Tibial nerve (tissue), 4 donors: Measurements from ENCODE around the gene CORO2B. TPM values are rescaled to one million over a fixed set of nuclear protein-coding genes. Genes with fewer than 3 reads are reported as not detected.

ENCODE experiments used
- DNase-seq, 2 donors: peaks; one replicate each; pipeline ENCODE4 v3.0.0-alpha.2; 2019; ENCODE audit warnings: low spot score in 2 of 2
- H3K27ac ChIP-seq, 4 donors: fragments of 200-600 bp; sonication (generic) in 3 of 4; one replicate each; pipeline ENCODE4 v1.5.1; 2017 to 2019; ENCODE audit warnings: mild to moderate bottlenecking in 1 of 4
- H3K27me3 ChIP-seq, 2 donors: fragments of 200-600 bp; sonication (generic) in 1 of 2; one replicate each; pipeline versions ENCODE4 v1.5.1 to v1.6.0; 2017 to 2019
- H3K36me3 ChIP-seq, 3 donors: fragments of 200-600 bp; sonication (generic); one replicate each; pipeline ENCODE4 v1.5.1; 2018 to 2019
- H3K4me1 ChIP-seq, 4 donors: fragments of 200-600 bp; sonication (generic) in 3 of 4; one replicate each; pipeline ENCODE4 v1.5.1; 2017 to 2019
- H3K4me3 ChIP-seq, 4 donors: fragments of 200-600 bp; sonication (generic) in 3 of 4; one replicate each; pipeline ENCODE4 v1.5.1; 2017 to 2019; ENCODE audit warnings: mild to moderate bottlenecking in 1 of 4, moderate library complexity in 1 of 4
- H3K9me3 ChIP-seq, 4 donors: fragments of 200-600 bp; sonication (generic) in 3 of 4; one replicate each; pipeline ENCODE4 v1.5.1; 2017 to 2019
- CTCF ChIP-seq, 5 experiments: fragments of 200-600 bp in 3 of 5; fragments of 450-650 bp in 2 of 5; sonication (generic) in 3 of 5; IDR thresholded peaks; one replicate each; pipeline ENCODE4 v1.5.1; 2016 to 2019; ENCODE audit warnings: antibody characterized with exemption in 5 of 5, mild to moderate bottlenecking in 3 of 5, moderate library complexity in 2 of 5
- EP300 ChIP-seq, 2 donors: sonication (generic); formaldehyde crosslinking; IDR thresholded peaks; one replicate each; pipeline ENCODE4 v1.6.1; 2017; ENCODE audit warnings: antibody characterized with exemption in 2 of 2, mild to moderate bottlenecking in 1 of 2
- POLR2A ChIP-seq, 2 donors: fragments of 450-650 bp; IDR thresholded peaks; one replicate each; pipeline ENCODE4 v1.6.1; 2017; ENCODE audit warnings: antibody characterized with exemption in 2 of 2, mild to moderate bottlenecking in 2 of 2, moderate library complexity in 2 of 2
- WGBS, 2 donors: methylation state at CpG; one replicate each; pipeline ENCODE4 v1.1.5; 2018; 5-methylcytosine and 5-hydroxymethylcytosine counted together
- total RNA-seq, 4 donors: library from RNA; depleted of rRNA; stranded (reverse); fragments of >200 nt; gene quantifications; one replicate each; pipeline ENCODE4 v1.1.0, GENCODE V29; 2016

CORO2B gene
- total RNA-seq, 4 donors from 2014 or later, result 6.3 to 12.6 (median 9.6) TPM

GRCh38 chr15:68729789-68730411, 151.1 kb downstream of the CORO2B start:
- H3K27ac ChIP-seq, result no peak overlapping the region
- TF ChIP-seq EP300 (IDR thresholded peaks at IDR 0.05), result no peak
- TF ChIP-seq CTCF (IDR thresholded peaks at IDR 0.05), result no peak
- TF ChIP-seq POLR2A (IDR thresholded peaks at IDR 0.05), result no peak
- no peaks in the 10 kb centered on the region for H3K36me3 ChIP-seq
- H3K4me3 ChIP-seq, result no peak overlapping the region
- WGBS, 2 donors, result 17 to 43% methylated on average over 8 of the region's 8 CpGs
- DNase-seq, result no peak
- no peaks in the 10 kb centered on the region for H3K27me3 ChIP-seq
- H3K4me1 ChIP-seq, result peaks cover 0 to 19% (median 0%) of the 10 kb centered on the region in 4 donors
- H3K9me3 ChIP-seq, result no peaks in the 10 kb centered on the region

GRCh38 chr15:68730471-68730919, 151.7 kb downstream of the CORO2B start:
- Histone ChIP-seq H3K4me3 (no peak overlapping the region), H3K9me3 (no peaks in the 10 kb centered on the region), H3K36me3 (no peaks in the 10 kb centered on the region), H3K27ac (no peak overlapping the region), H3K27me3 (no peaks in the 10 kb centered on the region), H3K4me1 (peaks cover 0 to 19% (median 0%) of the 10 kb centered on the region in 4 donors)
- 35 to 40% methylated on average over 6 of the region's 6 CpGs for WGBS, 2 donors
- peak in 1 of 2 donors; percentile 57 for DNase-seq
- TF ChIP-seq POLR2A (IDR thresholded peaks at IDR 0.05) (no peak), CTCF (IDR thresholded peaks at IDR 0.05) (peak; percentile 40 to 87 (median 65)), EP300 (IDR thresholded peaks at IDR 0.05) (no peak)

GRCh38 chr15:68730976-68731897, 152.4 kb downstream of the CORO2B start:
- no peaks in the 10 kb centered on the region for H3K36me3 ChIP-seq
- no peak for DNase-seq
- no peak overlapping the region for H3K4me3 ChIP-seq
- H3K4me1 ChIP-seq, result peaks cover 0 to 12% (median 0%) of the 10 kb centered on the region in 4 donors
- WGBS, 2 donors, result 60% methylated on average over 14 to 15 of the region's 15 CpGs
- TF ChIP-seq EP300 (IDR thresholded peaks at IDR 0.05) (no peak), POLR2A (IDR thresholded peaks at IDR 0.05) (no peak), CTCF (IDR thresholded peaks at IDR 0.05) (no peak)
- H3K27ac ChIP-seq, result no peak overlapping the region
- no peaks in the 10 kb centered on the region for H3K27me3 ChIP-seq
- H3K9me3 ChIP-seq, result no peaks in the 10 kb centered on the region

GRCh38 chr15:68732451-68732850, 153.7 kb downstream of the CORO2B start:
- Histone ChIP-seq H3K27me3 (no peaks in the 10 kb centered on the region), H3K36me3 (no peaks in the 10 kb centered on the region), H3K4me3 (no peak overlapping the region), H3K9me3 (no peaks in the 10 kb centered on the region), H3K27ac (no peak overlapping the region), H3K4me1 (peaks cover 0 to 12% (median 0%) of the 10 kb centered on the region in 4 donors)
- WGBS, 2 donors, result 96 to 100% methylated on average over 2 of the region's 2 CpGs
- DNase-seq, result no peak
- TF ChIP-seq EP300 (IDR thresholded peaks at IDR 0.05) (no peak), CTCF (IDR thresholded peaks at IDR 0.05) (no peak), POLR2A (IDR thresholded peaks at IDR 0.05) (no peak)

- Histone ChIP-seq H3K4me1 (peaks cover 0 to 12% (median 0%) of the 10 kb centered on the region in 4 donors), H3K27ac (no peak overlapping the region), H3K27me3 (no peaks in the 10 kb centered on the region), H3K36me3 (no peaks in the 10 kb centered on the region), H3K4me3 (no peak overlapping the region), H3K9me3 (no peaks in the 10 kb centered on the region)
- WGBS, 2 donors, result 31 to 37% methylated on average over 6 of the region's 6 CpGs
- DNase-seq, result no peak
- TF ChIP-seq EP300 (IDR thresholded peaks at IDR 0.05), result no peak
- no peak for TF ChIP-seq CTCF (IDR thresholded peaks at IDR 0.05)
- TF ChIP-seq POLR2A (IDR thresholded peaks at IDR 0.05), result no peak
Observed at GRCh38 chr15:68733666-68734065, 154.9 kb downstream of the CORO2B start.
